SK-N-MC (cell line): ENCODE results near the gene CRB3.
"Not testable (repeated sequence)": the region's sequence is repeated elsewhere in the genome, so short reads cannot be mapped to it uniquely, and the experiment has no call there.

Experiments used
- DNase-seq: peaks from one replicate; pipeline ENCODE4 v3.0.0-alpha.2; 2011; ENCODE audit warnings: low read depth, low spot score
- H3K27ac ChIP-seq: fragments of 200-600 bp; sonication (generic); 2 replicates; pipeline ENCODE4 v1.5.1; 2016; ENCODE audit warnings: mixed run types
- H3K36me3 ChIP-seq: fragments of 200-600 bp; sonication (generic); 2 replicates; pipeline ENCODE4 v1.6.1; 2017; ENCODE audit warnings: antibody characterized with exemption, low read length, mixed read lengths; ENCODE audit not compliant: insufficient read depth
- H3K4me3 ChIP-seq: fragments of 200-600 bp; sonication (generic); 2 replicates; pipeline ENCODE4 v1.5.1; 2016
- H3K9ac ChIP-seq: fragments of 200-600 bp; sonication (generic); 2 replicates; pipeline ENCODE4 v1.8.0; 2017; ENCODE audit warnings: mixed run types, mixed read lengths; ENCODE audit not compliant: insufficient read length
- H3K9me3 ChIP-seq: fragments of 200-600 bp; sonication (generic); 2 replicates; pipeline ENCODE4 v1.6.1; 2017; ENCODE audit warnings: low read depth, mild to moderate bottlenecking, antibody characterized with exemption, low read length, moderate library complexity, mixed read lengths
- EZH2 ChIP-seq: fragments of 200-600 bp; sonication (generic); IDR thresholded peaks from one replicate; pipeline ENCODE4 v1.6.1; 2017; ENCODE audit warnings: antibody characterized with exemption
- FOXP2 ChIP-seq: optimal IDR thresholded peaks from 2 replicates; pipeline ENCODE3; 2011; ENCODE audit warnings: mild to moderate bottlenecking, moderate library complexity; ENCODE audit not compliant: insufficient read depth; ENCODE audit errors: extremely low read length, control extremely low read depth
- POLR2AphosphoS5 ChIP-seq: IDR thresholded peaks from 2 replicates; pipeline ENCODE4 v1.6.1; 2012; ENCODE audit warnings: mild to moderate bottlenecking, low read depth, low read length, borderline replicate concordance

The CRB3 gene

GRCh38 chr19:6503407-6504201, 39.5 kb downstream of the CRB3 start:
- Histone ChIP-seq H3K4me3 (no peak overlapping the region), H3K9me3 (no peaks in the 10 kb centered on the region), H3K36me3 (peaks cover 3% of the 10 kb centered on the region; the same call in 1 of the 2 replicates), H3K9ac (no peak overlapping the region), H3K27ac (no peak overlapping the region)
- TF ChIP-seq EZH2 (no peak), POLR2AphosphoS5 (no peak), FOXP2 (no peak)
- no peak for DNase-seq

- H3K4me3 ChIP-seq, H3K9me3 ChIP-seq, H3K27ac ChIP-seq, DNase-seq, H3K36me3 ChIP-seq, H3K9ac ChIP-seq: not testable (repeated sequence)
Observed at GRCh38 chr19:6508028-6508771, 44.1 kb downstream of the CRB3 start.

- DNase-seq = no peak
- Histone ChIP-seq H3K36me3 (no peaks in the 10 kb centered on the region), H3K27ac (no peak overlapping the region), H3K9me3 (no peaks in the 10 kb centered on the region), H3K4me3 (no peak overlapping the region), H3K9ac (no peak overlapping the region)
- TF ChIP-seq POLR2AphosphoS5 (no peak), FOXP2 (no peak), EZH2 (no peak)
Observed at GRCh38 chr19:6509118-6509971, 45.3 kb downstream of the CRB3 start.

GRCh38 chr19:6510618-6511017, 46.5 kb downstream of the CRB3 start:
- TF ChIP-seq FOXP2 (no peak), POLR2AphosphoS5 (no peak), EZH2 (no peak)
- Histone ChIP-seq H3K4me3 (no peak overlapping the region), H3K36me3 (no peaks in the 10 kb centered on the region), H3K9me3 (no peaks in the 10 kb centered on the region), H3K9ac (no peak overlapping the region), H3K27ac (no peak overlapping the region)
- DNase-seq = no peak

GRCh38 chr19:6514089-6514488, 50.0 kb downstream of the CRB3 start:
- TF ChIP-seq FOXP2 (no peak), EZH2 (no peak), POLR2AphosphoS5 (no peak)
- H3K4me3 ChIP-seq = no peak overlapping the region
- DNase-seq = no peak
- no peak overlapping the region for H3K9ac ChIP-seq
- H3K36me3 ChIP-seq = no peaks in the 10 kb centered on the region
- H3K9me3 ChIP-seq = no peaks in the 10 kb centered on the region
- no peak overlapping the region for H3K27ac ChIP-seq

- TF ChIP-seq EZH2 (no peak), POLR2AphosphoS5 (no peak), FOXP2 (no peak)
- H3K9me3 ChIP-seq = no peaks in the 10 kb centered on the region
- no peaks in the 10 kb centered on the region for H3K36me3 ChIP-seq
- H3K27ac ChIP-seq = no peak overlapping the region
- H3K9ac ChIP-seq = no peak overlapping the region
- no peak overlapping the region for H3K4me3 ChIP-seq
- no peak for DNase-seq
Observed at GRCh38 chr19:6514926-6515544, 51.0 kb downstream of the CRB3 start.

GRCh38 chr19:6516018-6516658, 52.1 kb downstream of the CRB3 start:
- Histone ChIP-seq H3K27ac (no peak overlapping the region; the same call in 1 of the 2 replicates), H3K4me3 (peak overlapping the region; percentile 93), H3K9ac (peak overlapping the region; percentile 69), H3K36me3 (no peaks in the 10 kb centered on the region), H3K9me3 (no peaks in the 10 kb centered on the region)
- TF ChIP-seq POLR2AphosphoS5 = no peak; the same call in 1 of the 2 replicates
- TF ChIP-seq FOXP2 = no peak
- TF ChIP-seq EZH2 = no peak
- DNase-seq = peak; percentile 84
